Fibroblast of villous mesenchyme (primary cell): ENCODE data around the gene SYS1. TPM values are rescaled to one million over a fixed set of nuclear protein-coding genes. Genes with fewer than 3 reads are reported as not detected.

Experiments
- DNase-seq: peaks from one replicate; pipeline ENCODE4 v3.0.0-alpha.2; 2010; ENCODE audit warnings: low read depth
- H3K4me3 ChIP-seq: 2 replicates; pipeline ENCODE4 v1.5.1; 2011; ENCODE audit warnings: low read depth, mild to moderate bottlenecking, low read length
- total RNA-seq: library from RNA; depleted of rRNA; stranded (reverse); fragments of >200 nt; gene quantifications from 2 replicates; pipeline ENCODE4 v1.2.3, GENCODE V29; 2012
- TF ChIP-seq, protein P1 (sequence below): IDR thresholded peaks from 2 replicates; pipeline ENCODE4 v1.5.1; 2012; ENCODE audit warnings: low read depth, mild to moderate bottlenecking, low read length; ENCODE audit not compliant: insufficient read depth

The SYS1 gene
- total RNA-seq, 1 donor = 25.9 TPM

DNA sequence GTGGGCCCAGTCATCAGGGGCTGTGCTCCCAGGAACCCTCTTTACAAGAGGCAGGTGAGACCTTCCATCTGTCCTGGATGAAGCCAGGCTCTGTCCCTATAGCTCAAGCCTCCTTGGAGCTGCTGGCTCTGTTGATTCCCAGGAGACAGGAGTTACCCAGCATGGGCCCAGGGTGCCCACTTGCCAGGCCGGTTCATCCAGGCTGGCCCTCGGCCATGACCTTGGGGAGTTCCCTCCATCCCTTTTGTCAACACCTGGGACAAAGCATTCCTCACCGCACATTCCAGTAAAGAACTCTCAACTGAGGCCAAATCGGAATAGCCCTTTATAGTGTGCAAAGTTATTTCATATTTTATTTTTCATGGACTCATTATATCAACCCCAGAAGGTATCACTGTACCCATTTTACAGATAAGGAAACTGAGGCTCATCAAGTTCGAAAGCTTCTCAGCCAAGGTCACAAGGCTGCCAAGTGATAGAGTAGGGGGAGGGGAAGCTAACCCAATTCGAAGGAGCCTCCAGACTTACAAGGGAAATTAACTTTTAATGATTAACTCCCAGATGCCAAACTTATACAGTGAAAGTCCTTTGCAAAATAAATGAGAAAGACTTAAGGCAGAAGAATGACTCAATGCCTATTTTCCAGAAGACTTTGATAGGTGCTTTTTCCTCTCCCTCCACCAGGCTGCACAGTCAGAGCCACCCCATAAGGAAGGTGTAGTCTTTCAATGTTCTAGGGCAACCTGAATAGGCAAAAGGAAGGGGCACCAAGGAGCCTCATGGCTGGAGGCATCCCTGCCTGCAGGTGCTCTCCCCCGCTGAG, 33.2 kb upstream of the SYS1 start:
- TF ChIP-seq, protein P1, sequence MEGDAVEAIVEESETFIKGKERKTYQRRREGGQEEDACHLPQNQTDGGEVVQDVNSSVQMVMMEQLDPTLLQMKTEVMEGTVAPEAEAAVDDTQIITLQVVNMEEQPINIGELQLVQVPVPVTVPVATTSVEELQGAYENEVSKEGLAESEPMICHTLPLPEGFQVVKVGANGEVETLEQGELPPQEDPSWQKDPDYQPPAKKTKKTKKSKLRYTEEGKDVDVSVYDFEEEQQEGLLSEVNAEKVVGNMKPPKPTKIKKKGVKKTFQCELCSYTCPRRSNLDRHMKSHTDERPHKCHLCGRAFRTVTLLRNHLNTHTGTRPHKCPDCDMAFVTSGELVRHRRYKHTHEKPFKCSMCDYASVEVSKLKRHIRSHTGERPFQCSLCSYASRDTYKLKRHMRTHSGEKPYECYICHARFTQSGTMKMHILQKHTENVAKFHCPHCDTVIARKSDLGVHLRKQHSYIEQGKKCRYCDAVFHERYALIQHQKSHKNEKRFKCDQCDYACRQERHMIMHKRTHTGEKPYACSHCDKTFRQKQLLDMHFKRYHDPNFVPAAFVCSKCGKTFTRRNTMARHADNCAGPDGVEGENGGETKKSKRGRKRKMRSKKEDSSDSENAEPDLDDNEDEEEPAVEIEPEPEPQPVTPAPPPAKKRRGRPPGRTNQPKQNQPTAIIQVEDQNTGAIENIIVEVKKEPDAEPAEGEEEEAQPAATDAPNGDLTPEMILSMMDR = no peak
- no peak overlapping the region for H3K4me3 ChIP-seq
- no peak for DNase-seq

DNA sequence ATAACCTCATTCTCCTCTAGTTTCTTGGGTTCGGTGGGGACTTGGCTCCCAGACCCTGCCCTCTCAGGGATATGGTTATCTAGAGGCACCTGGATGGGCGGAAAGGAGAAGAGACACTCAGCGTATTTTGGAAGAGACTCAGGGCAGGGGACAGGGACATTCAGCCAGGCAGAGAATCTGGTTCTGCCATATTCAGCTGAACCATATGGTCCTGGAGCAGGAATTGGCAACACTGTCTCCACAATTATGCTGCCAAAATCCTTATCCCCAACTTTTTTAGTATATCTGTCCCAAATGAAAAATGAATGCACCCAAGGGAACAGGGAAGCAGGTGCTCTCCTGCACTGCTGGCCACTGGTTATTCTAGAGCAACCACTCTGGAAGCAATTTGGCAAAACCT, 32.5 kb upstream of the SYS1 start:
- H3K4me3 ChIP-seq = no peak overlapping the region
- TF ChIP-seq, protein P1 = no peak
- DNase-seq = no peak

- TF ChIP-seq, protein P1 = no peak
- H3K4me3 ChIP-seq = no peak overlapping the region
- DNase-seq = peak; percentile 82
Observed at GRCh38 chr20:45336530-45337366, 26.2 kb upstream of the SYS1 start.

DNA sequence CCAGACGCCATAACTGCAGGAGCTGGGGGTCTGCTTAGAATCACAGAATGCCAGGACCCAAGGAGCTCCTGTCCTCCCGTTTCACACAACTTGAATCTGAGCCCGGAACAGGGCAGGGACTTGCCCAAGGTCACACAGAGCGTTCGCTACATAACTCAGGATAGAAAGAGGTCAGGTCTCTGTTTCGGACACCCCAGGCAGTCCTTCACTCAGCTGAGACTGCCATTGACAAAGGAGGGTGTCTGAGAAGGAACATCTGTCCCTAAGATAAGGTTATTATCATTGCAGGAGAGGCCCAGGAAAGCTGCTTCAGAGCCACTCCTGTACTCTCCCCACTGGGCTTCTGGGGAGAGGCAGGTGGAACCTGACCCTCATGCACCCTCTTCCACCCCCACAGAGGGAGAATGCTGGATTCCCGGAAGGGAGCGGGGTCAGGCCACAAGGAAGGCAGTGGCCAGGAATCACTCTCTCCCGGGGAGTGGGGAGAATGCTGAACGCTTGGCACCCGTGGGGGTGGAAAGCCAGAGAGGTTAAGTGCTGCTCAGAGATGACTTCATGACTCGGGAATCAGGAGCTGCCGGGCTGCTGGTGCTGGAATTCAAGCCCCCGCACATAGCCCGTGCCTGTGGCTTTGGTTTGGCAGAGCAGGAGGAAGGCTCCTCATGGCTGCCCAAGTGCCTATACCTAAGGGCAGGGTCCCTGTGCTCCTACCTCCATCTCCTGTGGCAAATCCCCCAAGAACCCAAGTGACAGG, 25.4 kb upstream of the SYS1 start:
- TF ChIP-seq, protein P1 = no peak
- H3K4me3 ChIP-seq = peak overlapping the region; percentile 18
- peak; percentile 87 for DNase-seq

- H3K4me3 ChIP-seq = peak overlapping the region; percentile 7
- TF ChIP-seq, protein P1 = no peak
- peak; percentile 56 for DNase-seq
Observed at GRCh38 chr20:45338121-45339030, 24.6 kb upstream of the SYS1 start.

- TF ChIP-seq, protein P1 = no peak
- DNase-seq = no peak
- H3K4me3 ChIP-seq = no peak overlapping the region
Observed at GRCh38 chr20:45339084-45339483, 23.9 kb upstream of the SYS1 start.
